HG02588 (cell line): ENCODE results near the gene C11orf16.
"Not testable (repeated sequence)": the region's sequence is repeated elsewhere in the genome, so short reads cannot be mapped to it uniquely, and the experiment has no call there.

Experiments
- ATAC-seq: cut with Tn5 transposase; IDR thresholded peaks from one replicate; pipeline ENCODE4 v1.9.1; 2021; ENCODE audit warnings: mild to moderate bottlenecking, moderate library complexity; ENCODE audit not compliant: unreplicated experiment

C11orf16 gene

GRCh38 chr11:8932564-8933180 is at the start of gene C11orf16:
C11orf16 (minus strand) TSS chr11:8932947; CDS start chr11:8932308, 639 bp downstream.
- ATAC-seq = no peak

- no peak for ATAC-seq
Observed at GRCh38 chr11:8980485-8980884, 47.7 kb upstream of the C11orf16 start.

- not testable (repeated sequence) for ATAC-seq
Observed at GRCh38 chr11:8979365-8979764, 46.6 kb upstream of the C11orf16 start.

- no peak for ATAC-seq
Observed at GRCh38 chr11:8973121-8973520, 40.4 kb upstream of the C11orf16 start.

GRCh38 chr11:8971924-8972316 is 39.2 kb upstream of the C11orf16 start:
- ATAC-seq = no peak

GRCh38 chr11:8971196-8971923 is 38.6 kb upstream of the C11orf16 start:
- ATAC-seq = no peak

- no peak for ATAC-seq
Observed at GRCh38 chr11:8967184-8967583, 34.4 kb upstream of the C11orf16 start.

- ATAC-seq = peak; percentile 87
Observed at GRCh38 chr11:8964324-8965320, 31.9 kb upstream of the C11orf16 start, which contains the start of gene TMEM9B. TMEM9B (minus strand) TSS chr11:8964442; CDS start chr11:8964313, 129 bp downstream.

GRCh38 chr11:8963569-8964323 is 31.0 kb upstream of the C11orf16 start:
- peak; percentile 68 for ATAC-seq

- no peak for ATAC-seq
Observed at GRCh38 chr11:8962841-8963240, 30.1 kb upstream of the C11orf16 start.

GRCh38 chr11:8961401-8961800 is 28.7 kb upstream of the C11orf16 start:
- no peak for ATAC-seq

- peak; percentile 36 for ATAC-seq
Observed at GRCh38 chr11:8959546-8960166, 26.9 kb upstream of the C11orf16 start.

GRCh38 chr11:8956860-8957259 is 24.1 kb upstream of the C11orf16 start:
- ATAC-seq = no peak

GRCh38 chr11:8948886-8949285 is 16.1 kb upstream of the C11orf16 start:
- no peak for ATAC-seq

GRCh38 chr11:8947230-8947943 is 14.6 kb upstream of the C11orf16 start:
- no peak for ATAC-seq

GRCh38 chr11:8942518-8943066 is 9.8 kb upstream of the C11orf16 start, which contains the start of gene ASCL3:
ASCL3 (minus strand) TSS chr11:8943016; CDS start chr11:8938161, 4,855 bp downstream.
- no peak for ATAC-seq

GRCh38 chr11:8941341-8942103 is 8.8 kb upstream of the C11orf16 start:
- ATAC-seq = no peak

GRCh38 chr11:8937659-8938058 is 4.9 kb upstream of the C11orf16 start:
- no peak for ATAC-seq
